HG02642 (cell line): ENCODE results near the gene IL6ST.

Experiments
- ATAC-seq: cut with Tn5 transposase; IDR thresholded peaks from one replicate; pipeline ENCODE4 v1.9.1; 2021; ENCODE audit warnings: mild to moderate bottlenecking; ENCODE audit not compliant: unreplicated experiment, poor library complexity

Gene IL6ST

GRCh38 chr5:55923865-55924500, 70.8 kb downstream of the IL6ST start:
- peak; percentile 14 for ATAC-seq

- peak; percentile 37 for ATAC-seq
Measured at GRCh38 chr5:55923177-55923771, 71.5 kb downstream of the IL6ST start.

- ATAC-seq = no peak
Measured at GRCh38 chr5:55921617-55922016, 73.1 kb downstream of the IL6ST start.

GRCh38 chr5:55920784-55921183, 74.0 kb downstream of the IL6ST start:
- no peak for ATAC-seq

GRCh38 chr5:55919625-55920024, 75.1 kb downstream of the IL6ST start:
- ATAC-seq = no peak

GRCh38 chr5:55918087-55919035, 76.4 kb downstream of the IL6ST start:
- ATAC-seq = no peak

GRCh38 chr5:55917402-55918086, 77.2 kb downstream of the IL6ST start:
- ATAC-seq = no peak

- no peak for ATAC-seq
Measured at GRCh38 chr5:55916986-55917385, 77.8 kb downstream of the IL6ST start.

GRCh38 chr5:55915783-55916182, 79.0 kb downstream of the IL6ST start:
- no peak for ATAC-seq

- ATAC-seq = no peak
Measured at GRCh38 chr5:55914971-55915370, 79.8 kb downstream of the IL6ST start.

- peak; percentile 93 for ATAC-seq
Measured at GRCh38 chr5:55913466-55914413, 81.0 kb downstream of the IL6ST start.

GRCh38 chr5:55911784-55912653, 82.7 kb downstream of the IL6ST start:
- no peak for ATAC-seq

- ATAC-seq = no peak
Measured at GRCh38 chr5:55908804-55909203, 86.0 kb downstream of the IL6ST start.

- ATAC-seq = no peak
Measured at GRCh38 chr5:55907927-55908326, 86.8 kb downstream of the IL6ST start.

GRCh38 chr5:55905251-55905650, 89.5 kb downstream of the IL6ST start:
- no peak for ATAC-seq

- ATAC-seq = no peak
Measured at GRCh38 chr5:55904152-55904551, 90.6 kb downstream of the IL6ST start.

GRCh38 chr5:55903121-55903701, 91.6 kb downstream of the IL6ST start:
- peak; percentile 87 for ATAC-seq

- ATAC-seq = no peak
Measured at GRCh38 chr5:55902696-55903095, 92.1 kb downstream of the IL6ST start.
